ENCODE results near the gene SLCO1A2.
"Not testable (repeated sequence)": the region's sequence is repeated elsewhere in the genome, so short reads cannot be mapped to it uniquely, and the experiment has no call there.

The SLCO1A2 gene

DNA sequence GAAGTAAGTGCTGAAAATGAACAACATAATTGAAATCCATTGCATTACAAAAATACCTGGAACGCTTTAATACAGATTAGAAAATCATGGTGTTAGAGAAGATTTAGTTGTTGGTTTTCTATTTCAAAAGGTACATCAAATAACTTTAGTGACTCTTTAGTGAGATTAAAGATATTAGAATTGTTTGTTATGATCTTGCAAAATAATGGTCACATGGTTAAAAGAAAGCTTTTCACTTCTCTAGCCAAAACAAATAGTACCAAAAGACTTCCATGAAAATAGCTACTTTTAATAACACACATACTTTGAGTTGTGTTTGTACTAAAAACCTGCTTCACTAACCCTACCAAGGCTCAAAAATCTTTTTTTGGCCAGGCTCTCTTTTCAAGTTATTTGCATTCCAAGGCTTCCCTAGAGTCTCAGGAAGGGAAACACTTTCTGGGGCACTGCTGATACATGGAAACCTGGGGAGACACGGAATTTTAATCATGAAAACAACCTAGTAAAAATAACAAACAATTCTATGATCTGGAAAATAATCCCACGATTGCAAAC is at the start of gene SLCO1A2:
SLCO1A2 (minus strand) TSS at position 147 of the 555 bp plus-strand sequence. CDS start 270 bp downstream, outside the sequence.
- DNase-seq (ENCODE audit: low spot score): no peak

DNA sequence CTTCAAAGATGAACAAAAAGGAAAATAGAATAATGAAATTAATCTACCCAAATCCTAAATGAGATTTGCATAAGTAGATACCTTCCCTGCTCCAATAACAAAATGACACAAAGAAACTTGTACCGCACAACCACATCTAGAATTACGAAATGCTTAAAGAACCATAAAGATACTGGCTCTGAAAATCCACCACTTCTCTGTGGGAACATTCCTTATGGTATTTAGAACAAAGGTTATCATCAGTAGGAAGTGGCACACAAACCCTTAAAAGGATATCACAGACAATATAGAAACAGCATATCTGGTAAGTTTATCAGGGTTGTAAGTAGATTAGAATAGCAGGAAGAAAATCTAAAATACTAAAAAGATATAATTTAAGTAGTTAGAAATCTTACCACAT is 49.5 kb upstream of the SLCO1A2 start:
- DNase-seq (ENCODE audit: low spot score): no peak

DNA sequence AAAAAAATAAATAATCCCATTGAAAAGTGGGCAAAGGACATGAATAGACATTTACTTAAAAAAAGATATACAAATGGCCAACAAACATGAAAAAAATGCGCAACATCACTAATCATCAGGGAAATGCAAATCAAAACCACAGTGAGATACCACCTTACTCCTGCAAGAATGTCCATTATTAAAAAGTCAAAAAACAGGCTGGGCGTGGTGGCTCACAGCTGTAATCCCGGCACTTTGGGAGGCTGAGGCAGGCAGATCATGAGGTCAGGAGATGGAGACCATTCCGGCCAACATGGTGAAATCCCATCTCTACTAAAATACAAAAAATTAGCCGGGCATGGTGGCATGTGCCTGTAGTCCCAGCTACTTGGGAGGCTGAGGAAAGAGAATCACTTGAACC is 46.6 kb upstream of the SLCO1A2 start:
- DNase-seq (ENCODE audit: low spot score): not testable (repeated sequence)

GRCh38 chr12:21379218-21379617 is 44.5 kb upstream of the SLCO1A2 start:
- DNase-seq (ENCODE audit: low spot score): no peak

DNA sequence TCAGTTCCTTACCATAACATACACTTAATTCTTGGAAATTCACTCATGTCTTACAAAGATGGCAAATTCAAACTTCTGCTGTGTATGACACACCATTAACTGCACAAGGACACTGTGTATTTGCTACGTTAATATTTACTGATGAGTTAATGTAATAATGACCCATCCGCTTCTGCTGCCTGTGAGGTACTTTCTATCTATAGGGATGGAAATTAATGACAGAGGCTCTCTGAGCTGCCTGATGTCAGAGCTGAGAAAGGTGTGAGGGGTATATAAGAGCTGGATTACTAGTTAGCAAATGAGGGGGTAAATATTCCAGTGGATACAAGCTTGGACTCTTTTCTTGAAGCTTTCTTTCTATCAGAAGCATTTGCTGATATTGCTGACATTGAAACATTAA is 37.9 kb upstream of the SLCO1A2 start, which contains the start of gene IAPP:
IAPP (plus strand) TSS at position 301 of the 400 bp plus-strand sequence. CDS start 450 bp downstream, outside the sequence.
- DNase-seq (ENCODE audit: low spot score): no peak

- no peak for DNase-seq (ENCODE audit: low spot score)
Measured at GRCh38 chr12:21370845-21371449, 36.2 kb upstream of the SLCO1A2 start.

- no peak for DNase-seq (ENCODE audit: low spot score)
Measured at GRCh38 chr12:21369141-21369980, 34.6 kb upstream of the SLCO1A2 start.

- not testable (repeated sequence) for DNase-seq (ENCODE audit: low spot score)
Measured at GRCh38 chr12:21360632-21361031, 25.9 kb upstream of the SLCO1A2 start.

DNA sequence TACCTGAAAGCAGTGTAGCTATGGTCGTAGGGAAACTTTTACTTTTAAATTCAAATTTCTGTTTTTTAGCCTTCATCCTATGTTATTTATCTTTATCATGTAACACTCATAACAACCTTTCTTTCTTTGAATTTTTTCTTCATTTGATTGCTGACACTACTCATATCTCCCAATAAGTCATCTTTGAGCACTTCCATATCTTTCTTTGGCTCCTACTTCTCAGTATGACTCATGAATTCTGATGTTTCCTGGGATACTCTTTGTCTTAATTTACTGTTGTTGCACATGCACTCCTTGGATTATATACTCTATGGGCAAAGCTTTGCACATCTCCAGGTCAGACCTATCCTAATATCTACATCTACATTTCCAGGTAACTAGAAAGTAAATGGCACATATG is 19.9 kb upstream of the SLCO1A2 start:
- no peak for DNase-seq (ENCODE audit: low spot score)

DNA sequence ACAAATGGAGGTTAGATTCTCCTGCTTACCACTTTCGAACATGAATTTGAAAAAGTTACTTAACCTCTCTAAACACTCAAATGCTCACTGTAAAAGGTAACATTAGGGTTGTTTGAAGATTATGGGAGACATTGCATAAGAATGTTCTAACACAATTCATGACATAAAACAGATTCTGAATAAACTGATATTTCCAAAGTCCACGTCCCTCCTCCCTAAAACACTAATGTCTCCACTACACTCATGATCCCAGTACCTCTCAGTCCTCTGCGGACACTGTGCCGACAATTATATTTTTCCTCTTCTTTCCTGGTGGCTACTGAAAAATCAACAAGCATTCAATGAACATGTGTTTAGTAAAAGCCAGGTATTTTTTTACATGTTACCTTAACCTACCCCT is 19.2 kb upstream of the SLCO1A2 start:
- DNase-seq (ENCODE audit: low spot score): no peak

DNA sequence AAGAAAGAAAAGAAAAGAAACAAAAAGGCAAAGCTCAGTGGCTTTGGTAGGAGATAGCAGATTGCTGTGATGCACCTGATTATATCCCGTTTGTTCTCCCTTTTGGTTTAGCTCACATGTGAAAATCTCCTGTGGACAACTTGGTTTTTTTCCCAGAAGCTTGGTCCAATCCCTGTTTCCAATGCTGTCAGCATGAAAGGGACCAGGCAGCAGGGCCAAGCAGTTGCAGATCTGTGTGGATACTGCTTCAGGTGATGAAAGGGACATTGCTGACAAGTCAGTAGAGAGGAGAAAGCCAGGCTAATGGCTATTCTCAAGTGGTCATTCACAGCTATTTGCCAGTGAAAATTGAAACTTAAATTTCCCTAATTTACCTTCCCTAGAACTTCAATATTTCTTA is 18.8 kb upstream of the SLCO1A2 start:
- no peak for DNase-seq (ENCODE audit: low spot score)

DNA sequence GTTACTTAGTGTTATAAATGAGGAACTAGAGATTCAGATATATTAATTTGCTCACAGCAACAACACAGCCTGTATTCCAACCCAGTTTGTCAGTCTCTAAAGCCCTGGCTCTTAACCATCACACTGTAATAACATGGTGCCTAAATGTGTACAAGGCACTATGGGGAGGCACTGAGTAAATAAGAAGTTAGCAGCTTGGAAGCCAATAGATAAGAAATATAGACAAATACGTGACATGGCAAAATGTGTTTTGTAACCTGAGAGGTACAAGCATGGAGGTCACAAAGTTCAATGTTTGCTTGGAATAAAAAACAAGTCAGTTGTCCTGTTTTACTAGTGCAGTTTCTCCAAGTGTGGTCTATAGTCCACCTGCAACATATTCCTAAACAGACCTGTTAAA is 16.3 kb upstream of the SLCO1A2 start:
- DNase-seq (ENCODE audit: low spot score): peak; percentile 40

DNA sequence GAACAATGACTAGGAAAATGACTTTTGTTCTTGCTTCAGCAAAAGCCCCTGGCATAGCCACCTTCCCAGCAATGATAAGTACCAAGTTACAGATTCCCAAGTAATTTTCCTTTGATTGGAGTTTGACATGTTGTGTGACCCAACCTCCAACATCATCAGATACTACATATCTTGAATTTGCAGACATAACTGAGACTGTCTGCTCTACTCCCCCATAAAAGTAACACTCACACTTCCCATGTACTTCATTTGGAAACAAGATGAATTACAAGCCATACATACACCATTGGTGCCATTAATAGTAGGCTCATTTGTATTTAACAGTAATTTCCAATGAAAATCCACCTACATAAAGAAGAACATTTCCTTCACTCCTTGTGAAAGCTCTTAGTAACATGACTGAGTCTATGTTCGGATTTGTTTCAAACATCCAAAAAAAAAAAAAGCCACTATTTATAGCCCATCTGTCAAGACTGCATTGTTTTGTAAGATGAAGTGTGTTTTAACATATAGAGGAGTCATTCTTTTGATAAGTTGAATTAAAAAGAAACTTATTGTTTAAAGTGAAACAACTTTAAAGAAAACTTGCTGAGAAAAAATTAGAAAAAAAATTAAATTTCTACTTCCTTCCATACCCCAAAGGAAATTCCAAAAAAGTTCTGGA is 12.0 kb upstream of the SLCO1A2 start:
- no peak for DNase-seq (ENCODE audit: low spot score)

DNA sequence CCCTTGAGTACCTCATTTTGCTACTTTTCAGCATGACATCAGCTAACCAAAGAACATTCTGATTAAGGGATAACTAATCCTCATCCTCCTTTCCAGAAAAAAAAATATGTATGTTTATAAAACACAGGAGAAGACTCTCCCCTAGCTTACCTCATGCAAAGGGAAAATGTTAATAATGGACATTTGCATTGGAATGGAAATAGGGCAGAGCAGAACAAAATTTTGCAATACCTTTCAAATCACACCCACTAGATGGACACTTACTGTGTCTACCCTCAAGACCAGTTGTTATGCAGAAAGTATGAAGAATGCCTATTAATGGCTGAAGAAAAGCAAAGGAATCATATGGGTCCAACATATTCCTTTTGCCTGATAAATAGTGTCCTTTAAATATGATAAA is 8.9 kb upstream of the SLCO1A2 start:
- no peak for DNase-seq (ENCODE audit: low spot score)

DNA sequence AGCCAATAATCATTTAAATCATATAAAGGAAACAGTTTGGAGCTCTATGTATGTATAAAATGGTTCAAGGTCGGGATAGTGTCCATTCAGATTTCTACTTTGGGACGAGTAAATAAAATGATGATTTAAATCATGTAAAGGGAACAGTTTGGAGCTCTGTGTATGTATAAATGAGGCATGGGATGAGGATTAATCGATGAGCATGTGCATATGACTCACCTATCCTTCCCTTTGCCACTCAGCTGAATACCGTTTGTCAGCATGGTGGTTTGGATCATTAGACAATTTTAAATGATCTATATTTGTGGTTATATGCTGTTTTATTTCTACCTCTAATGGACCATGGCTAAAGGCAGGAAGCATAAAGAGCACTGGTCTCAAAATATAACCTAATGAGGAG is 7.1 kb upstream of the SLCO1A2 start:
- no peak for DNase-seq (ENCODE audit: low spot score)

- no peak for DNase-seq (ENCODE audit: low spot score)
Measured at GRCh38 chr12:21340403-21340802, 5.7 kb upstream of the SLCO1A2 start.

DNA sequence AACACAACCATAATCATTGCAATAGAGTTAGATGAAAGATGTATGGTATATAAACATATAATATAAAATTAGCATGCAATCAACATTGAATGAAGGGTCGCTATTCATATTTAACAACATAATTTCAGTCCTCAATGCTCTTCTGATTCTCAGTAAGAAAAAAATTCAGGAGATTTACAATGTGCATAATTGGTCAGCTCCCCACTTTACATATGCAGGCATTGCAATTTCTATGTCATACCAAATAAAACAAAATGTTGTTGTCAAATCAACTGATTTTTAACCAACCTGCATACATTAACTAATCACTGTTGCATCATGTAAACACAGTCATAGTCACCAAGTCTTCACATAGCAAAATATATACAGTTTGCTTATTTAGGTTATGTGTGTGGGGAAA is 5.2 kb upstream of the SLCO1A2 start:
- DNase-seq (ENCODE audit: low spot score): no peak

GRCh38 chr12:21337959-21338744 is 3.4 kb upstream of the SLCO1A2 start:
- DNase-seq (ENCODE audit: low spot score): no peak

DNA sequence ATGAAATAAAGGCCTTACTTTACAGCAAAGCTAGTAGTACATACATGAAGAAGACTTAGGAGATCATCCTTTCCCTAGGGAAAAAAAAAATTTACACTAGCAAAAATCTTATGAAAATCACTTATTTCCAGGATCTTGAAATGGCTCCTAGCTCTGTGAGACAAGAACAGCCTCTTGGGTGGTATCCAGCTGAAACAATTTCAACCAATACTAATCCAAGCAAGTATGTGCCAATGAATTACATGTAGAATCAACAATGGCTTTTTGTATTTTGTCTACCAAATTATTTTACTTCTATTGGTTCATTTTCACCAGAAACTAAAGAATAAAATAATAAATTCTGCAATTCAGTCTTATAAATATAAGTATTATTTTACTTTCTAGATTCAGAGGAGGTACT is 2.7 kb upstream of the SLCO1A2 start:
- no peak for DNase-seq (ENCODE audit: low spot score)

GRCh38 chr12:21336656-21337055 is 1.9 kb upstream of the SLCO1A2 start:
- DNase-seq (ENCODE audit: low spot score): no peak

DNA sequence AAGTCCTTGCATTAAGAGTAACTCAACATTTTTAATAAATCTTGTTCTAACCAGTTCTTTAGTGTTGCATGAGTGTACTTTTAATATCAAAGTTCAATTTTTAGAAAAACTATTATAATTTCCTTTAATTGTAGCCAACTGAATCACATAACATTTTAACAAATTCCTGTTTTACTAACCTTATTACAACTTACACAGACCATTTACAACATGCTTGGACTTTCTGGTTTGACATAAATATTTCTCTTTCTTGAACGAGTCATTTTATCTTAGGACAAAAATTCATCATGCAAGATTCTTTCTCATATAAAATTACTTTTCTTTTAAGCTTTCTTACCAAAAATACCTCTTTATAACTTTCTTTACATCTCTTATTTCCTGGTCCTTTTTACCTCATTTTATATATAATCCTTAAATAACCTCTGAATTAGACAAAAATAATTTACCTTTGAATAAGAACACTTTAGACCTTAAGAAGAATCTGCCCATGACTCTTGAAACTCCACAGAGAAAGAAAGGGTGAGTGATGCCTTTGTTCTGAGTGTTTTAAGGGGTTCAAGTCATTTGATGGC is 3.9 kb downstream of the SLCO1A2 start:
- no peak for DNase-seq (ENCODE audit: low spot score)

DNA sequence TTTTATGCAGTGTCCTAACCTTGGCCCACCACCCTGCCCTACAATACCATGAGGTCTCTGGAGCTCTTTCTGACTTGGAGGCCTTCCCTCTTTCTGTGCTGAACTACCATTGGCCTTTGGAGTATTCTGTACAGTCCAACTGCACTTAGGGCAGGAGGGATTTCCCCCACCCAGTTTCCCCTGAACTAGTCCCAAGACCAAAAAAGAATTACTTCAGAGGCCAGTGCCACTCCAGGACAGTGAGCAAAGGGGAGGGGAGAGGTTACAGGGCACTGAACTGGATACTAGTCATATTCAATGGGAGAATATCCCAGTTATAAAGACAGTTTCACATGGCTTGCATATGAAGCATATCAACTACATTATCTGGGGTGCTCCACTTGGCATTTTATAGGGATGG is 6.1 kb downstream of the SLCO1A2 start:
- DNase-seq (ENCODE audit: low spot score): no peak
